Measurements from ENCODE around the gene KCNH6.

Gene KCNH6

GRCh38 chr17:63476459-63476853 is 46.7 kb upstream of the KCNH6 start:
- Histone ChIP-seq H3K36me3 (ENCODE audit: control insufficient read depth, insufficient read depth, low read length) (no peaks in the 10 kb centered on the region), H2AFZ (peak overlapping the region; percentile 73), H3K4me3 (ENCODE audit: low read depth, low read length) (peak overlapping the region; percentile 31), H3K27ac (peak overlapping the region; percentile 97), H3K79me2 (peaks cover 5% of the 10 kb centered on the region), H3K27me3 (ENCODE audit: control insufficient read depth, insufficient read depth, low read length) (no peaks in the 10 kb centered on the region), H3K4me1 (peaks cover 66% of the 10 kb centered on the region), H3K9ac (peak overlapping the region; percentile 61), H3K4me2 (ENCODE audit: low read length) (peak overlapping the region; percentile 79), H3K9me3 (ENCODE audit: control insufficient read depth, low read length) (no peaks in the 10 kb centered on the region)
- peak; percentile 6 for TF ChIP-seq CTCF (IDR thresholded peaks at IDR 0.05)

GRCh38 chr17:63476854-63477479 is 46.2 kb upstream of the KCNH6 start, which contains the start of gene ACE:
TSS of gene ACE (plus strand) at chr17:63477061. CDS start at chr17:63477095, 34 bp downstream.
- peak within 1 kb of the TSS; percentile 77 for H3K9ac ChIP-seq
- no peaks in the 10 kb centered on the region for H3K27me3 ChIP-seq (ENCODE audit: control insufficient read depth, insufficient read depth, low read length)
- H2AFZ ChIP-seq = peak within 1 kb of the TSS; percentile 73
- peak within 1 kb of the TSS; percentile 35 for H3K4me3 ChIP-seq (ENCODE audit: low read depth, low read length)
- no peaks in the 10 kb centered on the region for H3K9me3 ChIP-seq (ENCODE audit: control insufficient read depth, low read length)
- no peaks in the 10 kb centered on the region for H3K36me3 ChIP-seq (ENCODE audit: control insufficient read depth, insufficient read depth, low read length)
- H3K27ac ChIP-seq = peak within 1 kb of the TSS; percentile 97
- H3K79me2 ChIP-seq = peaks cover 5% of the 10 kb centered on the region
- no peak for TF ChIP-seq CTCF (IDR thresholded peaks at IDR 0.05)
- H3K4me1 ChIP-seq = peaks cover 64% of the 10 kb centered on the region
- peak within 1 kb of the TSS; percentile 79 for H3K4me2 ChIP-seq (ENCODE audit: low read length)

GRCh38 chr17:63477480-63478440 is 45.4 kb upstream of the KCNH6 start:
- H3K27me3 ChIP-seq (ENCODE audit: control insufficient read depth, insufficient read depth, low read length) = no peaks in the 10 kb centered on the region
- peak overlapping the region; percentile 79 for H3K4me2 ChIP-seq (ENCODE audit: low read length)
- H3K36me3 ChIP-seq (ENCODE audit: control insufficient read depth, insufficient read depth, low read length) = no peaks in the 10 kb centered on the region
- H3K4me1 ChIP-seq = peaks cover 63% of the 10 kb centered on the region
- H2AFZ ChIP-seq = peak overlapping the region; percentile 51
- TF ChIP-seq CTCF (IDR thresholded peaks at IDR 0.05) = no peak
- H3K9ac ChIP-seq = peak overlapping the region; percentile 77
- no peaks in the 10 kb centered on the region for H3K9me3 ChIP-seq (ENCODE audit: control insufficient read depth, low read length)
- H3K79me2 ChIP-seq = peaks cover 5% of the 10 kb centered on the region
- peak overlapping the region; percentile 35 for H3K4me3 ChIP-seq (ENCODE audit: low read depth, low read length)
- H3K27ac ChIP-seq = peak overlapping the region; percentile 97

- no peak overlapping the region for H2AFZ ChIP-seq
- H3K27ac ChIP-seq = peak overlapping the region; percentile 97
- peaks cover 56% of the 10 kb centered on the region for H3K4me1 ChIP-seq
- H3K9ac ChIP-seq = peak overlapping the region; percentile 77
- peak overlapping the region; percentile 64 for H3K4me2 ChIP-seq (ENCODE audit: low read length)
- peak; percentile 92 for TF ChIP-seq CTCF (IDR thresholded peaks at IDR 0.05)
- H3K9me3 ChIP-seq (ENCODE audit: control insufficient read depth, low read length) = no peaks in the 10 kb centered on the region
- peak overlapping the region; percentile 22 for H3K4me3 ChIP-seq (ENCODE audit: low read depth, low read length)
- peaks cover 8% of the 10 kb centered on the region for H3K79me2 ChIP-seq
- H3K36me3 ChIP-seq (ENCODE audit: control insufficient read depth, insufficient read depth, low read length) = no peaks in the 10 kb centered on the region
- no peaks in the 10 kb centered on the region for H3K27me3 ChIP-seq (ENCODE audit: control insufficient read depth, insufficient read depth, low read length)
Observed at GRCh38 chr17:63478814-63479494, 44.2 kb upstream of the KCNH6 start.

All from parathyroid adenoma (tissue), 2 donors.